ENCODE measurements around the gene CDK5R1.

The CDK5R1 gene

DNA sequence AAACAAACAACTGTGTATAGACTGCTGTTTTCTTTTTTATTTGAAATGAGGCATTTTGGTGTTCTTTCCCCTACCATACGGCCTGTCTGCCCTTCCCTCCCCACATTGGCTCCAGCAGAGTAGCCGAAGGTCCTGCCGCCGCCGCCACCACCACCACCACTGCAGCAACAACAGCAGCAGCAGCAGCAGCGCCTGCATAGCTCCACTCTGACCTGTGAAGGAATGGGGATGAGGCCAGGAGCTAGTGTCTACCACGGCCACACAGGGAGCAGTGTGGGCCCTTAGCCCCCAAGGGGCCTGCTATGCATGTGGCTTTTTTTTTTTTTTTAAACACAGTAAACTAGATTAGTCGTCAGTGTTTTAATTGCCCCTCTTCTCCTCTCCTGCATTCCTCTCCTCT, 5.6 kb upstream of the CDK5R1 start:
- H3K4me1 ChIP-seq (ENCODE audit: insufficient read depth, low read length, poor library complexity, severe bottlenecking), result no peaks in the 10 kb centered on the region
- no peaks in the 10 kb centered on the region for H3K9me3 ChIP-seq (ENCODE audit: insufficient read depth, low read depth, low read length)
- TF ChIP-seq CTCF (conservative IDR thresholded peaks at IDR 0.05; ENCODE audit: low read length), result no peak
- TF ChIP-seq EZH2phosphoT487 (IDR thresholded peaks at IDR 0.05; ENCODE audit: borderline replicate concordance), result no peak
- H3K4me2 ChIP-seq (ENCODE audit: low read depth, low read length, poor library complexity, severe bottlenecking), result no peak overlapping the region
- no peaks in the 10 kb centered on the region for H3K9me2 ChIP-seq (replicated peaks; ENCODE audit: low read depth, low read length)
- peaks cover 55% of the 10 kb centered on the region for H3K36me3 ChIP-seq (ENCODE audit: insufficient read depth, low read length)
- H2AFZ ChIP-seq (ENCODE audit: low read length), result no peak overlapping the region
- no peak overlapping the region for H3K9ac ChIP-seq (ENCODE audit: low read depth, low read length, poor library complexity, severe bottlenecking)
- no peak overlapping the region for H3K4me3 ChIP-seq (ENCODE audit: low read length, poor library complexity, severe bottlenecking)
- no peaks in the 10 kb centered on the region for H3F3A ChIP-seq (ENCODE audit: low read depth)
- no peaks in the 10 kb centered on the region for H4K20me1 ChIP-seq (ENCODE audit: insufficient read depth, low read length, poor library complexity, severe bottlenecking)
- no peaks in the 10 kb centered on the region for H3K79me2 ChIP-seq (ENCODE audit: insufficient read depth, low read length)
- H3K27me3 ChIP-seq (ENCODE audit: insufficient read depth, low read length, poor library complexity, severe bottlenecking), result no peaks in the 10 kb centered on the region

DNA sequence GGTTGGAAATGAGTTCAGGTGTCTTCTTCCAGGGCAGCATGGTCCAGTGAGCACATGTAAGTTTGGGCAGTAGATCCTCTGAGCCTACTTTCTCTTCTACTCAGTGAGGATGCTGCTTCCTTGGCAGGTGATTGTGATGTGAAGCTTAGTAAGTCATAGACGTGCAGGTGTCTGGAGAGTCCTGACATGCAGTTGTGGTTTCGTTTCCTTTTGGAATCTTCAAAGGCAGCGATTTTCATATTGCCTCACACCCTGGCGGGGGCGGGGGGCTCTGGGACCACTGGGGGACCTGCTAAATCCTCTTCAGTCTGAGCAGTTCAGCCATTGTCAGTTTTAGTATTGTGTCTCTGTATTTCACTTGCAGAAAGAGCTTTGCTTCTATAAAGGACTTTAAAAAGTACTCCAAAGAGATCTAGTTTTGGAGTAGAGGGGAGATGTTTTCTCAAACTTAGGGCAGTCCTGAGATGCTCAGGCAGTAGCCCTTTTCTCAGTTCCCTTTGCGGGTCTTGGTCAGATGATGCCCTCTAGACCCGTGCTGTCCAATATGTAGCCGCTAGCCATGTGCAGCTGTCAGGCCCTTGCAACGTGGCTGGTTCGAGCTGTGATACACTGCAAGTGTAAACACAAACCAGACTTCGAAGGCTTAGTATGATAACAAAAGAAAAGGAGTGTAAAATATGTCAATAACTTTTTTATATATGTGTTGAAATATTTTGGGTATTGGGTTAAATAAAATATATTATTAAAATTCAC, 4.0 kb upstream of the CDK5R1 start:
- no peaks in the 10 kb centered on the region for H3K9me3 ChIP-seq (ENCODE audit: insufficient read depth, low read depth, low read length)
- H3K4me2 ChIP-seq (ENCODE audit: low read depth, low read length, poor library complexity, severe bottlenecking), result no peak overlapping the region
- H3K4me3 ChIP-seq (ENCODE audit: low read length, poor library complexity, severe bottlenecking), result no peak overlapping the region
- no peaks in the 10 kb centered on the region for H4K20me1 ChIP-seq (ENCODE audit: insufficient read depth, low read length, poor library complexity, severe bottlenecking)
- no peaks in the 10 kb centered on the region for H3K27me3 ChIP-seq (ENCODE audit: insufficient read depth, low read length, poor library complexity, severe bottlenecking)
- H3F3A ChIP-seq (ENCODE audit: low read depth), result no peaks in the 10 kb centered on the region
- no peak overlapping the region for H3K9ac ChIP-seq (ENCODE audit: low read depth, low read length, poor library complexity, severe bottlenecking)
- H3K36me3 ChIP-seq (ENCODE audit: insufficient read depth, low read length), result peaks cover 40% of the 10 kb centered on the region; the same call in 1 of the 2 replicates
- H3K4me1 ChIP-seq (ENCODE audit: insufficient read depth, low read length, poor library complexity, severe bottlenecking), result no peaks in the 10 kb centered on the region
- H3K9me2 ChIP-seq (replicated peaks; ENCODE audit: low read depth, low read length), result no peaks in the 10 kb centered on the region
- H3K79me2 ChIP-seq (ENCODE audit: insufficient read depth, low read length), result no peaks in the 10 kb centered on the region
- TF ChIP-seq EZH2phosphoT487 (IDR thresholded peaks at IDR 0.05; ENCODE audit: borderline replicate concordance) (no peak), CTCF (conservative IDR thresholded peaks at IDR 0.05; ENCODE audit: low read length) (no peak)
- H2AFZ ChIP-seq (ENCODE audit: low read length), result no peak overlapping the region

DNA sequence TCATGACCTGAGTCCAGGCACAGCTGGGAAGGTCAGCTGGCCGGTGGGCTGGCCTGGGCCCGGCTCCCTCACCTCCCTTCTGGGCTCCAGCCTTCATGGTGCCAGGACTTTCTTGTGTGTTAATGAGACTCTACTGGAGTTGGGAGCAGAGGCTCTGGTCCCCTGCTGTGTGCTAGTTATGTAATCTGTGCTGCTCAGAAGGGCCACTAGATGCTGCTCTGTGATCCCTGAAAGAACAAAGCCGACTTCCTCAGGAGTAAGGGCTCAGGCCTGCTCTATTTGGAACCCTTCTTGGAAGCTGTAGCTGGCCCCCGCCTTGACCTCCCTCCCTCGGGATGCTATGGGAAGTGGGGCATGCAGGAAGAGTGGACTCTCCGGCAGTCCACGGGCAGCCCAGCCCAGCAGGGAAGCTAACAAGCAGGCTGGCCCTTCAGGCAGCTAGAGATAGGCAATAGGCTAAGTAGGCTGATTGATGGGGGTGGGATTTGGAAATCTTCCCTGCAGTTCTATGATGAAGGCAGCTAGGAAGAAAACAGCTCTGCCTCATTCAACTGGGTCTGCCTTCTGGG, 3.3 kb upstream of the CDK5R1 start:
- Histone ChIP-seq H3K36me3 (ENCODE audit: insufficient read depth, low read length) (peaks cover 32% of the 10 kb centered on the region; the same call in 1 of the 2 replicates), H3K27me3 (ENCODE audit: insufficient read depth, low read length, poor library complexity, severe bottlenecking) (no peaks in the 10 kb centered on the region), H3K9me2 (replicated peaks; ENCODE audit: low read depth, low read length) (no peaks in the 10 kb centered on the region), H3F3A (ENCODE audit: low read depth) (no peaks in the 10 kb centered on the region), H3K9me3 (ENCODE audit: insufficient read depth, low read depth, low read length) (no peaks in the 10 kb centered on the region), H3K4me2 (ENCODE audit: low read depth, low read length, poor library complexity, severe bottlenecking) (no peak overlapping the region), H4K20me1 (ENCODE audit: insufficient read depth, low read length, poor library complexity, severe bottlenecking) (no peaks in the 10 kb centered on the region), H3K4me3 (ENCODE audit: low read length, poor library complexity, severe bottlenecking) (no peak overlapping the region), H3K9ac (ENCODE audit: low read depth, low read length, poor library complexity, severe bottlenecking) (no peak overlapping the region), H2AFZ (ENCODE audit: low read length) (no peak overlapping the region), H3K79me2 (ENCODE audit: insufficient read depth, low read length) (no peaks in the 10 kb centered on the region), H3K4me1 (ENCODE audit: insufficient read depth, low read length, poor library complexity, severe bottlenecking) (no peaks in the 10 kb centered on the region)
- TF ChIP-seq CTCF (conservative IDR thresholded peaks at IDR 0.05; ENCODE audit: low read length) (peak; percentile 62), EZH2phosphoT487 (IDR thresholded peaks at IDR 0.05; ENCODE audit: borderline replicate concordance) (no peak)
